Naive thymus-derived CD4-positive, alpha-beta T cell (primary cell): ENCODE measurements around the gene ELF3. TPM values are rescaled to one million over a fixed set of nuclear protein-coding genes. Genes with fewer than 3 reads are reported as not detected.

Source experiments
- ATAC-seq: fragments of 150-1000 bp; cut with Tn5 transposase; 2 replicates; pipeline ENCODE4 v1.10.0; 2021; ENCODE audit warnings: mild to moderate bottlenecking, moderate library complexity
- CTCF ChIA-PET: fragments of 350-600 bp; sonication (Branson Sonifier 250); formaldehyde crosslinking; loops from one replicate; lab custom pipeline; 2021; ENCODE audit warnings: antibody characterized with exemption; lab: Charles Lee
- POLR2A ChIA-PET: fragments of 350-600 bp; sonication (Branson Sonifier 250); formaldehyde crosslinking; loops from one replicate; lab custom pipeline; 2021; ENCODE audit warnings: antibody characterized with exemption, inconsistent platforms; lab: Charles Lee
- DNase-seq, 9 donors: peaks; one replicate each; pipeline versions ENCODE4 v3.0.0 to v3.0.0-alpha.2; 2020 to 2022; ENCODE audit warnings: mixed read lengths in 1 of 9
- H3K27ac ChIP-seq: one replicate; pipeline ENCODE4 v1.7.0; 2013; ENCODE audit warnings: mild to moderate bottlenecking, low read depth, low read length, moderate library complexity
- H3K27me3 ChIP-seq, 2 donors: one replicate each; pipeline ENCODE4 v1.7.0; 2013; ENCODE audit warnings: low read length in 2 of 2, mild to moderate bottlenecking in 2 of 2, moderate library complexity in 2 of 2; ENCODE audit not compliant: control insufficient read depth in 2 of 2, insufficient read depth in 2 of 2
- H3K36me3 ChIP-seq, 3 experiments: 1 replicate in 2 of 3; 2 replicates in 1 of 3; pipeline ENCODE4 v1.7.0; 2013; ENCODE audit warnings: low read length in 3 of 3, mild to moderate bottlenecking in 3 of 3, moderate library complexity in 1 of 3; ENCODE audit not compliant: insufficient read depth in 3 of 3, control insufficient read depth in 2 of 3
- H3K4me1 ChIP-seq, 2 donors: one replicate each; pipeline ENCODE4 v1.7.0; 2013; ENCODE audit warnings: low read length in 2 of 2, mild to moderate bottlenecking in 2 of 2, moderate library complexity in 1 of 2; ENCODE audit not compliant: control insufficient read depth in 2 of 2, insufficient read depth in 2 of 2
- H3K4me3 ChIP-seq: 2 replicates; pipeline ENCODE4 v1.7.0; 2013; ENCODE audit warnings: mild to moderate bottlenecking, low read length
- H3K9me3 ChIP-seq, 3 experiments: 1 replicate in 2 of 3; 2 replicates in 1 of 3; pipeline ENCODE4 v1.7.0; 2013; ENCODE audit warnings: low read length in 3 of 3; ENCODE audit not compliant: control insufficient read depth in 2 of 3
- H3K27ac Mint-ChIP-seq, 9 donors: one replicate each; pipeline ENCODE4 v1.8.0; 2020 to 2022; ENCODE audit warnings: mixed read lengths in 9 of 9, mild to moderate bottlenecking in 8 of 9, moderate library complexity in 5 of 9, inconsistent platforms in 2 of 9
- H3K27me3 Mint-ChIP-seq, 5 donors: one replicate each; pipeline ENCODE4 v1.8.0; 2021 to 2022; ENCODE audit warnings: mixed read lengths in 5 of 5, mild to moderate bottlenecking in 1 of 5
- H3K36me3 Mint-ChIP-seq, 5 donors: one replicate each; pipeline ENCODE4 v1.8.0; 2020 to 2022; ENCODE audit warnings: mixed read lengths in 5 of 5, mild to moderate bottlenecking in 3 of 5, inconsistent platforms in 1 of 5
- H3K4me1 Mint-ChIP-seq, 7 donors: one replicate each; pipeline ENCODE4 v1.8.0; 2020 to 2022; ENCODE audit warnings: mixed read lengths in 7 of 7, mild to moderate bottlenecking in 3 of 7, inconsistent platforms in 1 of 7
- H3K4me3 Mint-ChIP-seq, 10 donors: one replicate each; pipeline ENCODE4 v1.8.0; 2020 to 2022; ENCODE audit warnings: mild to moderate bottlenecking in 10 of 10, mixed read lengths in 10 of 10, moderate library complexity in 6 of 10, inconsistent platforms in 2 of 10
- H3K9me3 Mint-ChIP-seq, 11 donors: one replicate each; pipeline ENCODE4 v1.8.0; 2020 to 2022; ENCODE audit warnings: mixed read lengths in 11 of 11, mild to moderate bottlenecking in 4 of 11, inconsistent platforms in 1 of 11, moderate library complexity in 1 of 11
- intact Hi-C, 2 donors: fragments of 100-400 bp; cut with micrococcal nuclease; formaldehyde crosslinking; loops; one replicate each; pipeline ENCODE4 v1.15.1; 2023
- polyA plus RNA-seq, 2 donors: library from polyadenylated mRNA; unstranded; fragments of 300-500 nt; fragmentation: Illumina TruSeq; gene quantifications; one replicate each; pipeline ENCODE4 v1.2.3, GENCODE V29; 2021
- total RNA-seq, 6 experiments: library from RNA in 5 of 6; stranded (reverse) in 5 of 6; gene quantifications; 1 replicate in 5 of 6; 2 replicates in 1 of 6; pipeline ENCODE4 v1.2.3 and lab custom pipeline; 2021 to 2026

ELF3 gene
- total and polyA plus RNA-seq, 7 experiments from 2014 or later = 0.19 to 2.8 (median 1.4) TPM; not detected in 1

- H3K4me3 ChIP-seq = no peak overlapping the region
- peaks cover 0 to 3% (median 0%) of the 10 kb centered on the region in 5 donors for H3K36me3 Mint-ChIP-seq
- no peak overlapping the region for H3K4me3 Mint-ChIP-seq
- no peak overlapping the region for H3K27ac ChIP-seq
- H3K36me3 ChIP-seq = peaks cover 0 to 2% (median 0%) of the 10 kb centered on the region in 3 experiments
- DNase-seq (no peak), ATAC-seq (no peak)
- H3K27me3 Mint-ChIP-seq = peaks cover 0 to 4% (median 3%) of the 10 kb centered on the region in 5 donors
- CTCF ChIA-PET = no interaction called here
- H3K9me3 ChIP-seq = no peaks in the 10 kb centered on the region
- peaks cover 0 to 2% (median 0%) of the 10 kb centered on the region in 7 donors for H3K4me1 Mint-ChIP-seq
- POLR2A ChIA-PET = no interaction called here
- peak overlapping the region in 1 of 9 donors; percentile 38 for H3K27ac Mint-ChIP-seq
- peaks cover 0 to 2% (median 0%) of the 10 kb centered on the region in 11 donors for H3K9me3 Mint-ChIP-seq
- H3K4me1 ChIP-seq = no peaks in the 10 kb centered on the region
- no peaks in the 10 kb centered on the region for H3K27me3 ChIP-seq
- intact Hi-C loops = no loop called here
These were observed 2.4 kb downstream of the ELF3 start for GRCh38 chr1:202012544-202013478.

- no peak overlapping the region for H3K4me3 Mint-ChIP-seq
- no peak for ATAC-seq
- intact Hi-C loops = no loop called here
- H3K4me1 Mint-ChIP-seq = peaks cover 0 to 2% (median 0%) of the 10 kb centered on the region in 7 donors
- no peaks in the 10 kb centered on the region for H3K4me1 ChIP-seq
- H3K9me3 Mint-ChIP-seq = peaks cover 0 to 2% (median 0%) of the 10 kb centered on the region in 11 donors
- H3K9me3 ChIP-seq = no peaks in the 10 kb centered on the region
- H3K27me3 Mint-ChIP-seq = peaks cover 0 to 5% (median 3%) of the 10 kb centered on the region in 5 donors
- DNase-seq = no peak
- H3K36me3 Mint-ChIP-seq = peaks cover 0 to 3% (median 0%) of the 10 kb centered on the region in 5 donors
- no peak overlapping the region for H3K4me3 ChIP-seq
- no peaks in the 10 kb centered on the region for H3K36me3 ChIP-seq
- H3K27me3 ChIP-seq = no peaks in the 10 kb centered on the region
- POLR2A ChIA-PET = no interaction called here
- H3K27ac ChIP-seq = no peak overlapping the region
- no peak overlapping the region for H3K27ac Mint-ChIP-seq
- CTCF ChIA-PET = no interaction called here
These were observed 3.2 kb downstream of the ELF3 start for GRCh38 chr1:202013603-202014002.

- ChIA-PET POLR2A (no interaction called here), CTCF (no interaction called here)
- H3K27ac ChIP-seq = no peak overlapping the region
- Mint-ChIP-seq H3K36me3 (peaks cover 0 to 3% (median 0%) of the 10 kb centered on the region in 5 donors), H3K4me3 (no peak overlapping the region), H3K27me3 (peaks cover 0 to 10% (median 4%) of the 10 kb centered on the region in 5 donors), H3K9me3 (peaks cover 0 to 2% (median 0%) of the 10 kb centered on the region in 11 donors), H3K27ac (peak overlapping the region in 1 of 9 donors; percentile 9), H3K4me1 (peaks cover 0 to 2% (median 0%) of the 10 kb centered on the region in 7 donors)
- DNase-seq (no peak), ATAC-seq (no peak)
- H3K27me3 ChIP-seq = no peaks in the 10 kb centered on the region
- intact Hi-C loops = no loop called here
- no peaks in the 10 kb centered on the region for H3K9me3 ChIP-seq
- no peak overlapping the region for H3K4me3 ChIP-seq
- H3K4me1 ChIP-seq = no peaks in the 10 kb centered on the region
- H3K36me3 ChIP-seq = no peaks in the 10 kb centered on the region
These were observed 3.7 kb downstream of the ELF3 start for GRCh38 chr1:202014060-202014459.

- Histone ChIP-seq H3K27ac (no peak overlapping the region), H3K36me3 (no peaks in the 10 kb centered on the region), H3K27me3 (no peaks in the 10 kb centered on the region), H3K9me3 (no peaks in the 10 kb centered on the region), H3K4me1 (no peaks in the 10 kb centered on the region), H3K4me3 (no peak overlapping the region)
- ChIA-PET CTCF (no interaction called here), POLR2A (no interaction called here)
- H3K4me3 Mint-ChIP-seq = no peak overlapping the region
- peaks cover 0 to 2% (median 0%) of the 10 kb centered on the region in 11 donors for H3K9me3 Mint-ChIP-seq
- DNase-seq (no peak), ATAC-seq (no peak)
- intact Hi-C loops = no loop called here
- H3K4me1 Mint-ChIP-seq = no peaks in the 10 kb centered on the region
- peak overlapping the region in 1 of 9 donors; percentile 18 for H3K27ac Mint-ChIP-seq
- peaks cover 0 to 3% (median 0%) of the 10 kb centered on the region in 5 donors for H3K36me3 Mint-ChIP-seq
- H3K27me3 Mint-ChIP-seq = peaks cover 0 to 11% (median 4%) of the 10 kb centered on the region in 5 donors
These were observed 4.7 kb downstream of the ELF3 start for GRCh38 chr1:202014915-202015661.

- intact Hi-C loops = no loop called here
- peaks cover 0 to 3% (median 0%) of the 10 kb centered on the region in 5 donors for H3K36me3 Mint-ChIP-seq
- no peak for ATAC-seq
These were observed 5.2 kb downstream of the ELF3 start for GRCh38 chr1:202015662-202015937.

GRCh38 chr1:202016022-202016810, 5.8 kb downstream of the ELF3 start:
- Mint-ChIP-seq H3K4me1 (no peaks in the 10 kb centered on the region), H3K4me3 (no peak overlapping the region), H3K36me3 (peaks cover 0 to 3% (median 0%) of the 10 kb centered on the region in 5 donors), H3K27ac (no peak overlapping the region), H3K27me3 (peaks cover 0 to 11% (median 4%) of the 10 kb centered on the region in 5 donors), H3K9me3 (peaks cover 0 to 2% (median 0%) of the 10 kb centered on the region in 11 donors)
- Histone ChIP-seq H3K27ac (no peak overlapping the region), H3K27me3 (no peaks in the 10 kb centered on the region), H3K36me3 (no peaks in the 10 kb centered on the region), H3K4me3 (no peak overlapping the region), H3K4me1 (no peaks in the 10 kb centered on the region), H3K9me3 (no peaks in the 10 kb centered on the region)
- ATAC-seq (no peak), DNase-seq (no peak)
- CTCF ChIA-PET = interaction anchor here (1.0 kb wide), 1 partner anchor 16 kb away, joined by 3 read pairs; no protein-coding TSS in a partner anchor
- POLR2A ChIA-PET = interaction anchor here (0.6 kb wide), 2 partner anchors 36 to 564 kb away, joined by 3 to 4 read pairs; no protein-coding TSS in a partner anchor
- intact Hi-C loops = no loop called here

More at GRCh38 chr1:202015662-202015937, 5.2 kb downstream of the ELF3 start:
- Mint-ChIP-seq H3K4me1 (no peaks in the 10 kb centered on the region), H3K9me3 (peaks cover 0 to 2% (median 0%) of the 10 kb centered on the region in 11 donors), H3K4me3 (no peak overlapping the region), H3K27ac (no peak overlapping the region), H3K27me3 (peaks cover 0 to 11% (median 4%) of the 10 kb centered on the region in 5 donors)
- no peaks in the 10 kb centered on the region for H3K36me3 ChIP-seq
- CTCF ChIA-PET = no interaction called here
- no peak overlapping the region for H3K27ac ChIP-seq
- no peaks in the 10 kb centered on the region for H3K4me1 ChIP-seq
- no peaks in the 10 kb centered on the region for H3K27me3 ChIP-seq
- DNase-seq = no peak
- no peaks in the 10 kb centered on the region for H3K9me3 ChIP-seq
- H3K4me3 ChIP-seq = no peak overlapping the region
- POLR2A ChIA-PET = no interaction called here
